Urinary bladder (tissue), 4 donors: ENCODE measurements around the gene RNH1. TPM values are rescaled to one million over a fixed set of nuclear protein-coding genes. Genes with fewer than 3 reads are reported as not detected.
"Not testable (repeated sequence)": the region's sequence is repeated elsewhere in the genome, so short reads cannot be mapped to it uniquely, and the experiment has no call there.

Experiments
- DNase-seq: peaks from one replicate; pipeline ENCODE4 v3.0.0-alpha.2; 2015; ENCODE audit errors: extremely low spot score
- H3K27ac ChIP-seq: one replicate; pipeline ENCODE4 v1.5.1; 2013; ENCODE audit warnings: low read depth, mild to moderate bottlenecking, moderate library complexity
- H3K36me3 ChIP-seq: one replicate; pipeline ENCODE4 v1.6.1; 2013; ENCODE audit warnings: mild to moderate bottlenecking, moderate library complexity; ENCODE audit not compliant: insufficient read depth
- H3K4me1 ChIP-seq: one replicate; pipeline ENCODE4 v1.6.1; 2013; ENCODE audit warnings: mild to moderate bottlenecking, moderate library complexity; ENCODE audit not compliant: insufficient read depth
- H3K4me3 ChIP-seq: one replicate; pipeline ENCODE4 v1.5.1; 2013; ENCODE audit warnings: low read depth, low read length
- WGBS: extraction: QIAGEN DNeasy Blood & Tissue Kit; methylation state at CpG from one replicate; pipeline ENCODE4 v1.1.7; 2013; 5-methylcytosine and 5-hydroxymethylcytosine counted together
- polyA plus RNA-seq: library from polyadenylated mRNA; stranded (reverse); fragments of 200-250 nt; gene quantifications from one replicate; pipeline ENCODE4 v1.2.3, GENCODE V29; 2013
- total RNA-seq: library from RNA; depleted of rRNA; stranded (reverse); fragments of >200 nt; gene quantifications from one replicate; pipeline ENCODE4 v1.2.3, GENCODE V29; 2014
- donor health status: healthy with polysubstance abuse.
- donor health status: healthy.

Gene RNH1
- total and polyA plus RNA-seq, 2 donors = 71.5 to 271 TPM

- H3K27ac ChIP-seq = no peak overlapping the region
- no peak for DNase-seq
- no peak overlapping the region for H3K4me3 ChIP-seq
- 5% methylated on average over 74 of the region's 74 CpGs for WGBS
- H3K4me1 ChIP-seq = no peaks in the 10 kb centered on the region
- H3K36me3 ChIP-seq = no peaks in the 10 kb centered on the region
These were observed 11.6 kb upstream of the RNH1 start for GRCh38 chr11:518463-519202.

DNA sequence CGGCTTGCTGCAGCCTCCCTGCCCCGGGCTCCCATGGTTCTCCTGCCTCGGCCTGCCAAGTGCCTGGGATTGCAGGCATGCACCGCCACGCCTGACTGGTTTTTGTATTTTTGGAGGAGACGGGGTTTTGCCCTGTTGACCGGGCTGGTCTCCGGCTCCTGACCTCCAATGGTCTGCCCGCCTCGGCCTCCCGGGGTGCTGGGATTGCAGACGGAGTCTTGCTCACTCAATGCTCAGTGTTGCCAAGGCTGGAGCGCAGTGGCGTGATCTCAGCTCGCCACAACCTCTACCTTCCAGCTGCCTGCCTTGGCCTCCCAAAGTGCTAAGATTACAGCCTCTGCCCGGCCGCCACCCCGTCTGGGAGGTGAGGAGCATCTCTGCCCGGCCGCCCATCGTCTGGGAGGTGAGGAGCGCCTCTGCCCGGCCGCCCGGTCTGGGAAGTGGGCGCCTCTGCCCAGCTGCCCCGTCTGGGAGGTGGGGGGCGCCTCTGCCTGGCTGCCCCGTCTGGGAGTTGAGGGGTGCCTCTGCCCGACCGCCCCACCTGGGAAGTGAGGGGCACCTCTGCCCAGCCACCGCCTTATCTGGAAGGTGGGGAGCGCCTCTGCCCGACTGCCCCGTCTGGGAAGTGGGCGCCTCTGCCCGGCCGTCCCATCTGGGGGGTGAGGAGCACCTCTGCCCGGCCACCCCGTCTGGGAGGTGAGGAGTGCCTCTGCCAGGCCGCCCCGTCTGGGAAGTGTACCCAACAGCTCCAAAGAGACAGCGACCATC, 10.1 kb upstream of the RNH1 start:
- not testable (repeated sequence) for H3K4me1 ChIP-seq, DNase-seq, H3K4me3 ChIP-seq, H3K27ac ChIP-seq, H3K36me3 ChIP-seq
- 96% methylated on average over 43 of the region's 43 CpGs for WGBS

DNA sequence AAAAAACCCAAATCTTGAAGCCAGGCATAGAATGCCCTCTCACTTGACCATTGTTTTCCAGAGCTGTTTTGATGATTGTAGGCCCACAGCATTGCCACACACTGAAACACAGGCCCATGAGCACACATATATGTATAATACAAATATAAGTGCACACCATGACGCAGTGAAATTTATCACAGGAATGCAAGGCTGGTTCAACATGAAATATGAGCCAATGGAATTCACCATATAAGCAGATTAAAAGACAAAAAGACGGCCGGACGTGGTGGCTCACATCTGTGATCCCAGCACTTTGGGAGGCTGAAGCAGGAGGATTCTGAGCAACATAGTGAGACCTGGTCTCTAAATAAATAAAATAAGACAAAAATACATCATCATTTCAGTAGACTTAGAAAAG, 9.4 kb upstream of the RNH1 start:
- no peak overlapping the region for H3K27ac ChIP-seq
- DNase-seq = no peak
- H3K4me3 ChIP-seq = no peak overlapping the region
- no peaks in the 10 kb centered on the region for H3K36me3 ChIP-seq
- H3K4me1 ChIP-seq = no peaks in the 10 kb centered on the region
- 88% methylated on average over 4 of the region's 4 CpGs for WGBS

DNA sequence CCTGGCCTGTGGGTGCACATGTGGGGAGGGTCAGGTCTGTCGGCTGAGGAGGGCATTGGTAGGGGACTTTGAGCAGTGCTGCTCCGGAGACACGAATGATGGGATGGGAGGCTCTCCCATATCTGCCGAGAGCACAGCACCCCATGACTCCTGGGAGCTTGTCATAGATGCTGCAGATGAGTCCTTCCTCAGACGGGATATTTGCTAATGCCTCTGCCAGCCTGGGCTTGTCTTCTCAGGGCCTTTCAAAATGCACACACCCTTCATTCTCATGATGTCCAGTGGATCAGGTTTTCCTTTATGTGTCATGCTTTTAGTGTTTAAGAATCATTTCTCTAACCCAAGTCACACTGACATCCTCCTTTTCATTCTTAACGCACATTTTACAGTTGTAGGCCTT, 8.1 kb upstream of the RNH1 start:
- Histone ChIP-seq H3K4me3 (no peak overlapping the region), H3K27ac (peak overlapping the region; percentile 76), H3K36me3 (no peaks in the 10 kb centered on the region), H3K4me1 (no peaks in the 10 kb centered on the region)
- WGBS = 87% methylated on average over 6 of the region's 6 CpGs
- DNase-seq = peak; percentile 63

DNA sequence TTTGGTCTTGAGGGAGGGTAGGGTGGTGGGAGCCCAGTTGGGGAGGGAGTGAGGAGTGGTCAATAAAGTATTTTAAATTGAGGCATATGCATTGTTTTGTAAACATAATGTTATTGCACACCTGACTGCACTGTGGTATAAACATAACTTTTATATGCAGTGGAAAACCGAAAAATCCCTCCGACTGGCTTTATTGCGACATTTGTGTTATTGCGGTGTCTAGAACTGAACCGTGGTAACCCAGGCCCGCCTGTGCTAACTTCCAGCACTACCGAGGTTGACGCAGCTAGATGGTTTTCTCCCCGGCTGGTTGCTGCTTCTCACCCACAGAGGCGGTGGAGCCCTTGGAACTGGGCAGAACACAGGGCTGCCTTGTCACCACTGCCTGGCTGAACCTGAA, 7.6 kb upstream of the RNH1 start:
- no peak for DNase-seq
- H3K36me3 ChIP-seq = no peaks in the 10 kb centered on the region
- H3K4me3 ChIP-seq = no peak overlapping the region
- WGBS = 88% methylated on average over 10 of the region's 10 CpGs
- H3K27ac ChIP-seq = peak overlapping the region; percentile 76
- H3K4me1 ChIP-seq = no peaks in the 10 kb centered on the region

- DNase-seq = no peak
- H3K4me3 ChIP-seq = no peak overlapping the region
- no peaks in the 10 kb centered on the region for H3K4me1 ChIP-seq
- H3K36me3 ChIP-seq = no peaks in the 10 kb centered on the region
- no peak overlapping the region for H3K27ac ChIP-seq
- 91% methylated on average over 29 of the region's 29 CpGs for WGBS
These were observed 5.9 kb upstream of the RNH1 start for GRCh38 chr11:512761-513595.

DNA sequence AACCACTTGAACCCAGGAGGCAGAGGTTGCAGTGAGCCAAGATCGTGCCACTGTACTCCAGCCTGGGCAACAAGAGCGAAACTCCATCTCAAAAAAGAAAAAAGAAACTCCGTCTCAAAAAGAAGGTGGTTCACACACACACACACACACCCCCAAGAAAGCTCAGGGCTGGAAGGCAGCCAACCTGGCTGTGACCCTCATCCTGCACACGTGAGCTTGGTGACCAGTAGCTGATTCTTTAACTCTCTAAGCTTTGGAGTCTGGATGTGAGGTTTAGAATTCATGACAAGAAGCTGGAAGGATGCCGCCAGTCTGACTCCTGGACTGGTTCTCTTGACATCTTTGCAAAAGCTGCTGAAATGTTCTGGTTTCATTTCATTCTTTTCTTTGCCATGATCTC, 1.9 kb upstream of the RNH1 start:
- 84% methylated on average over 5 of the region's 5 CpGs for WGBS
- H3K36me3 ChIP-seq = no peaks in the 10 kb centered on the region
- no peak overlapping the region for H3K4me3 ChIP-seq

GRCh38 chr11:507727-508515, 879 bp upstream of the RNH1 start:
- WGBS = 34% methylated on average over 45 of the region's 45 CpGs
- Histone ChIP-seq H3K27ac (peak overlapping the region; percentile 83), H3K4me3 (peak overlapping the region; percentile 69), H3K4me1 (no peaks in the 10 kb centered on the region), H3K36me3 (no peaks in the 10 kb centered on the region)
- no peak for DNase-seq

More for the DNA sequence above, 1.9 kb upstream of the RNH1 start:
- Histone ChIP-seq H3K27ac (no peak overlapping the region), H3K4me1 (no peaks in the 10 kb centered on the region)
- no peak for DNase-seq

- Histone ChIP-seq H3K27ac (peak overlapping the region; percentile 100), H3K4me1 (no peaks in the 10 kb centered on the region)
- under 1% methylated on average over 71 of the region's 71 CpGs for WGBS
These were observed 626 bp downstream of the RNH1 start for GRCh38 chr11:506238-506994.

GRCh38 chr11:504994-505344, 2.1 kb downstream of the RNH1 start:
- Histone ChIP-seq H3K4me1 (no peaks in the 10 kb centered on the region), H3K4me3 (no peak overlapping the region), H3K36me3 (peaks cover 3% of the 10 kb centered on the region), H3K27ac (no peak overlapping the region)
- no peak for DNase-seq
- WGBS = 64% methylated on average over 7 of the region's 7 CpGs

More at GRCh38 chr11:506238-506994, 626 bp downstream of the RNH1 start:
- DNase-seq = peak; percentile 84
- H3K4me3 ChIP-seq = peak overlapping the region; percentile 69
- no peaks in the 10 kb centered on the region for H3K36me3 ChIP-seq

DNA sequence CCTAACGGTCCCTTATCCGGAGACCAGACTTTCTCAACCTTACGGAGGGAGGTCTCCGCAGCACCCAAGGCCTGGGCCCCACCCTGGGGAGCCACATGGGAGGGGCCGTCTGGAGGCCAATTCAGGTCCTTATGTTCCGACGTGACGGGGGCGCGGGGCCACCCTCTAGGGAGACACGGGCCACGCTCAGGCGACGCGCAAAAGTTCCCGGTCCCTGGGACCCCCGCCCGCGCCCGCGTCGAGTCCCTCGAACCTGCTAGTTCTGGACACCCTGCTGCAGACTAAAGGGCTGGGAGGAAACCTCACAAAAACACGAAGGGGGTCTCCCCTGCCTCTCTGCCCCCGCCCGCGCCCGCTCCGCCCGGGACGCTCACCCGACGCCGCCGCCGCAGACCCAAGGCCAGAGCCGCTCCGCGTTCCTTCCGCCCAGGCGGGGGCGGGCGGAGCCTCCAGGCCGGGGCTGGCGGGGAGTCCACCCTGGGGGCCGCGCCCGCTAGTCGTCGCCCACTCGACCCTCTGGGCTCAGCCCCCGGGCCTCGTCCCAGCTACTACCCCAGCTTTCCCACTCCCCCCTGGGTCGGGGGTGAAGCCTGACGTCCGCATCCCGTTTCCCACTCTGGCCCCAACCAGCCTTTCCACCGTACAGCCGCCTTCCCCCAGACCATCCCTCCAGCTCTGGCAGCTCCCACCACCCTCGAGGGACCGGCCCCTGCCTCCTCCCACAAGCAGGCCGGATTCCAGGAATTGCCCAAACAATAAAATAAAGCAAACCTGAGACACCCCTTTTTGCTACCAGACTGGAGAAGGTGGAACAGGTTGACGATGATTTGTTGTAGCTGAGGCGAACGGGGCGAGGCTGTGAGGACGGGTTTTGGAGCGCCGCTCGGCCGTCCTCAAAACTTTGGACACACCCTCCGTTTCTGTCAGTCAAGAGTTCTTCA, 2.7 kb downstream of the RNH1 start:
- Histone ChIP-seq H3K4me1 (no peaks in the 10 kb centered on the region), H3K36me3 (peaks cover 6% of the 10 kb centered on the region), H3K4me3 (peak overlapping the region; percentile 42), H3K27ac (peak overlapping the region; percentile 53)
- 11% methylated on average over 72 of the region's 72 CpGs for WGBS
- DNase-seq = no peak
